ENCODE measurements around the gene CCBE1. TPM values are rescaled to one million over a fixed set of nuclear protein-coding genes. Genes with fewer than 3 reads are reported as not detected.

Gene CCBE1
- total and polyA plus RNA-seq, 2 of the 4 experiments (the other 2 are of a cell fraction): 64.8 to 148 TPM

DNA sequence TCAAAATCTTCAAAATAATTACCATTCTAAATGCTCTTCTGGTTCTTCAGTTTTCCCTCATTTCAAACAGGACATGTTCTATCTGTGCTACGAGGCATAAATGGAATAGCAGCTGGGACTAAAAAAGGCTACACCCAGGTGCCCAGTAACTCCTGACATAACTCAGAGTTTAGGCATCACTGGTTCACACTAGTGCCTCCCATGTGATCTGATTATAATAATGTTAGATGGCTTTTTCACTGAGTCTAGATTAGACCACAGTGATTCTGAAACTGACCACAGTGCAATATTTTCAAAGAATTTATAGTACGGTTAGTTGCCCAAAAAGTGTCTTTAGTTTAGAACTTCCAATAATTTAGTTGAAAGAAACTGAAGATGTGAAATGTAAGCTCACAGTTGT is 123.3 kb downstream of the CCBE1 start:
- no peak overlapping the region for H2AK9ac ChIP-seq (replicated peaks; ENCODE audit: low read depth, low read length, poor library complexity)
- ChIA-PET CTCF (no interaction called here), POLR2A (ENCODE audit: unreplicated experiment) (no interaction called here)
- DNase-seq (no peak), ATAC-seq (ENCODE audit: low read depth) (no peak)
- H3K9me1 ChIP-seq (ENCODE audit: insufficient read depth, low read length): peaks cover 7% of the 10 kb centered on the region; the same call in 1 of the 2 replicates
- peaks cover 23% of the 10 kb centered on the region for H4K20me1 ChIP-seq (ENCODE audit: insufficient read depth, low read length)
- H3K4me1 ChIP-seq (ENCODE audit: control insufficient read depth, insufficient read depth, low read length): peaks cover 5% of the 10 kb centered on the region; the same call in 1 of the 2 replicates
- H3K79me1 ChIP-seq (ENCODE audit: low read depth in 1 of 2, low read length in 2 of 2): peaks cover 22 to 53% of the 10 kb centered on the region in 2 experiments; a peak in 3 of 4 replicates
- H3K9me3 ChIP-seq (ENCODE audit: control insufficient read depth, insufficient read depth, low read length): no peaks in the 10 kb centered on the region
- no peak overlapping the region for H2AK5ac ChIP-seq (ENCODE audit: low read depth, low read length)
- no peak overlapping the region for H2AFZ ChIP-seq (replicated peaks; ENCODE audit: low read length, poor library complexity)
- H4K5ac ChIP-seq (ENCODE audit: low read depth, low read length): no peak overlapping the region
- no peaks in the 10 kb centered on the region for H3K27me3 ChIP-seq (ENCODE audit: control insufficient read depth, insufficient read depth, low read length)
- H3K4me3 ChIP-seq (ENCODE audit: insufficient read depth, low read depth, low read length): no peak overlapping the region
- dilution Hi-C loops (cut with HindIII; ENCODE audit: low sequenced_read_pairs, unreplicated experiment): no loop called here
- no peak overlapping the region for H3K4ac ChIP-seq (ENCODE audit: low read depth, low read length)
- no peak overlapping the region for H3K23ac ChIP-seq (ENCODE audit: low read depth, low read length)
- intact Hi-C loops (cut with micrococcal nuclease): no loop called here
- no peak overlapping the region for H3K27ac ChIP-seq (ENCODE audit: insufficient read depth, low read length)
- no TSS peak for BruUV-seq (replicated peaks)
- TF ChIP-seq RAD21 (IDR thresholded peaks at IDR 0.05; ENCODE audit: low read length) (no peak), NFE2L2 (IDR thresholded peaks at IDR 0.05; ENCODE audit: low read depth, low read length) (no peak), SMC3 (IDR thresholded peaks at IDR 0.05; ENCODE audit: low read depth, low read length) (no peak), MAFK (IDR thresholded peaks at IDR 0.05; ENCODE audit: low read depth, low read length) (no peak), CHD1 (IDR thresholded peaks at IDR 0.05; ENCODE audit: low read depth, low read length) (no peak), POLR2A (IDR thresholded peaks at IDR 0.05; ENCODE audit: low read depth, low read length) (no peak), FOS (IDR thresholded peaks at IDR 0.05; ENCODE audit: low read depth, low read length) (no peak), BHLHE40 (IDR thresholded peaks at IDR 0.05; ENCODE audit: low read depth, low read length) (no peak), MXI1 (IDR thresholded peaks at IDR 0.05; ENCODE audit: borderline replicate concordance, low read depth, low read length) (no peak), RFX5 (IDR thresholded peaks at IDR 0.05; ENCODE audit: low read depth, low read length) (no peak), MAZ (IDR thresholded peaks at IDR 0.05; ENCODE audit: borderline replicate concordance, low read depth, low read length) (no peak), CEBPB (IDR thresholded peaks at IDR 0.05; ENCODE audit: low read depth, low read length) (no peak)
- TF ChIP-seq, protein P1, sequence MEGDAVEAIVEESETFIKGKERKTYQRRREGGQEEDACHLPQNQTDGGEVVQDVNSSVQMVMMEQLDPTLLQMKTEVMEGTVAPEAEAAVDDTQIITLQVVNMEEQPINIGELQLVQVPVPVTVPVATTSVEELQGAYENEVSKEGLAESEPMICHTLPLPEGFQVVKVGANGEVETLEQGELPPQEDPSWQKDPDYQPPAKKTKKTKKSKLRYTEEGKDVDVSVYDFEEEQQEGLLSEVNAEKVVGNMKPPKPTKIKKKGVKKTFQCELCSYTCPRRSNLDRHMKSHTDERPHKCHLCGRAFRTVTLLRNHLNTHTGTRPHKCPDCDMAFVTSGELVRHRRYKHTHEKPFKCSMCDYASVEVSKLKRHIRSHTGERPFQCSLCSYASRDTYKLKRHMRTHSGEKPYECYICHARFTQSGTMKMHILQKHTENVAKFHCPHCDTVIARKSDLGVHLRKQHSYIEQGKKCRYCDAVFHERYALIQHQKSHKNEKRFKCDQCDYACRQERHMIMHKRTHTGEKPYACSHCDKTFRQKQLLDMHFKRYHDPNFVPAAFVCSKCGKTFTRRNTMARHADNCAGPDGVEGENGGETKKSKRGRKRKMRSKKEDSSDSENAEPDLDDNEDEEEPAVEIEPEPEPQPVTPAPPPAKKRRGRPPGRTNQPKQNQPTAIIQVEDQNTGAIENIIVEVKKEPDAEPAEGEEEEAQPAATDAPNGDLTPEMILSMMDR (conservative IDR thresholded peaks at IDR 0.05; ENCODE audit: low read depth, low read length): no peak
- TF ChIP-seq, protein P2, sequence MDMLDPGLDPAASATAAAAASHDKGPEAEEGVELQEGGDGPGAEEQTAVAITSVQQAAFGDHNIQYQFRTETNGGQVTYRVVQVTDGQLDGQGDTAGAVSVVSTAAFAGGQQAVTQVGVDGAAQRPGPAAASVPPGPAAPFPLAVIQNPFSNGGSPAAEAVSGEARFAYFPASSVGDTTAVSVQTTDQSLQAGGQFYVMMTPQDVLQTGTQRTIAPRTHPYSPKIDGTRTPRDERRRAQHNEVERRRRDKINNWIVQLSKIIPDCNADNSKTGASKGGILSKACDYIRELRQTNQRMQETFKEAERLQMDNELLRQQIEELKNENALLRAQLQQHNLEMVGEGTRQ (IDR thresholded peaks at IDR 0.05; ENCODE audit: low read depth, low read length): no peak
- no peak overlapping the region for H3K56ac ChIP-seq (ENCODE audit: extremely low read depth, insufficient read depth, low read length)
- H2BK20ac ChIP-seq (ENCODE audit: low read depth, low read length): no peak overlapping the region
- H4K91ac ChIP-seq (ENCODE audit: insufficient read depth, low read depth, low read length): no peak overlapping the region
- no peaks in the 10 kb centered on the region for H3K36me3 ChIP-seq (ENCODE audit: control insufficient read depth, insufficient read depth, low read length)
- H3K18ac ChIP-seq (ENCODE audit: low read depth, low read length): no peak overlapping the region
- in situ Hi-C loops (cut with MboI; ENCODE audit: low sequenced_read_pairs): no loop called here
- H4K8ac ChIP-seq (ENCODE audit: low read depth in 2 of 2, low read length in 2 of 2): no peak overlapping the region
- H3K14ac ChIP-seq (replicated peaks; ENCODE audit: low read depth, low read length): no peak overlapping the region
- H3K4me2 ChIP-seq (ENCODE audit: low read depth, low read length): no peak overlapping the region
- H2BK15ac ChIP-seq (ENCODE audit: low read depth, low read length): no peak overlapping the region
- no peak overlapping the region for H3K9ac ChIP-seq (ENCODE audit: low read depth, low read length)
- no peak overlapping the region for H2BK5ac ChIP-seq (ENCODE audit: low read depth, low read length, poor library complexity, severe bottlenecking)
- H2BK120ac ChIP-seq (ENCODE audit: low read depth, low read length): no peak overlapping the region
- no CpG with 5 or more reads among the region's 2 CpGs for WGBS, 2 experiments (ENCODE audit: extremely low coverage in 2 of 2, insufficient read length in 1 of 2)

Measured in IMR-90 (cell line).